ENCODE results near the gene PRSS36. TPM values are rescaled to one million over a fixed set of nuclear protein-coding genes. Genes with fewer than 3 reads are reported as not detected.

PRSS36 gene
- 10 to 100 TPM in 1 of 9 donors, 1 to 10 TPM in 7, under 1 TPM in 1; 0.89 to 18.3 (median 7.3) TPM for total RNA-seq
- polyA plus RNA-seq, result 10 to 100 TPM in 1 of 3 donors, 1 to 10 TPM in 2; 1.0 to 17.7 (median 8.2) TPM
- long read RNA-seq, donor 1, result 0 reads
- long read RNA-seq, donor 2, result 0 reads
- long read RNA-seq, donor 3, result 0 reads
- long read RNA-seq, donor 4, result 0 reads
- long read RNA-seq, donor 5, partial matches to known transcripts, result 8 of 18 reads
- long read RNA-seq, donor 5, other reads (novel, unspliced or antisense), result 6 of 18 reads
- long read RNA-seq, donor 6, partial matches to known transcripts, result 1 of 3 reads
- long read RNA-seq, donor 6, other reads (novel, unspliced or antisense), result 2 of 3 reads
- long read RNA-seq, donor 7, result 0 reads
- long read RNA-seq, donor 8, result 0 reads
- long read RNA-seq, donor 9, result 0 reads
- long read RNA-seq, donor 10, result 0 reads

DNA sequence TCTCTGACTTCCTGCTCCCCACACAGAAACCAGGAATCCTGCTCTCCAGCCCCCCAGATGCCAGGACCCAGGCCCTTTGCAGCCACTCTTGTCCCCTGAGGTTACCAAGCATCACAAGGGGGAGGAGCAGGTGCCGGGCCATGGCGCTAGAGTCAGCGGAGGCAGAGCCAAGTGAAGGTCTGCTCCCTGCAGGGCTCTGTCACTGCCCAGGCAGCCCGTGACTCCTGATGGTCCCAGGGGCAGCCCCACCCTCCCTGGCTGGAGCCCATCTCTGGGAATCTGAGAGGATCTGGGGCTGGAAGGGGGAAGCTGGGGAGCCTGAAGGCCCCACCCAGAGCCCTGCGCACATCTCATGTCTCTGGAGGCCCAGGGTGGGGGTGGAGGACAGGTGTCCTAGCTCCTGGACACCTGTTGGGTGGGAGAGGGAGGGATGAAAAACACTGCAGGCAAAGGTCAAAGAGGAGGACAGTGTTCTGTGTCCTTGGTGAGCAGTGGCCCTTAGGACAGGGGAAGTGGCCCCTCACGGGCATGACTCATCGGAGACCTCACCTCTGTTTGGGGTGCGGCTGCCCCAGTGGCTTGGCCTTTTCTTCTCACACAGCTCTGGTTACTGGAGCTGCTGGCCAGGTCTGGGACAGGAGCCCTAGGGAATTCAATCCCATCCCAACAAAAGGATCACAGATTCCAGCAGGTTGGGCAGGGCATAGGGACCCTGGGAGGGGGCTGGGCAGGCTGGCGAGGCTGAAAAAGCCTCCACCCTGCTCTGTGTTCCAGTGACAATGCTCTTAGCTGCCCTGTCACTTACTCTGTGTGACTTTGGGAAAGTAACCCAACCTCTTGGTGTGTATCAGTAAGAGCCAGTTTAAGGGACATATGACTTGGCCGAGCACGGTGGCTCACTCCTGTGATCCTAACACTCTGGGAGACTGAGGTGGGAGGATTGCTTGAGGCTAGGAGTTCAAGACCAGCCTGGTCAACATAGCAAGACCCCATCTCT lies at the start of gene PRSS36:
Gene PRSS36, minus strand, starts transcription at position 173 of the 997 bp plus-strand sequence. Its CDS starts 31 bp downstream, at position 142.
- DNase-seq, result no peak
- Histone ChIP-seq H3K4me1 (replicated peaks in 1 of 2) (no peaks in the 10 kb centered on the region), H3K27ac (peak within 1 kb of the TSS in 2 of 5 donors; percentile 34 to 52), H3K9me3 (replicated peaks in 1 of 3) (no peaks in the 10 kb centered on the region), H3K27me3 (peaks cover 11% of the 10 kb centered on the region), H3K36me3 (replicated peaks in 1 of 2) (no peaks in the 10 kb centered on the region), H3K4me3 (no peak within 1 kb of the TSS)
- intact Hi-C loops (cut with DNase I), result loop anchor here (10.0 kb wide), 2 partner anchors 65 to 165 kb away; partner anchors contain the start of genes HSD3B7 (in 1 of the 2) and PRSS53 (in 1 of the 2)
- no peak for TF ChIP-seq POLR2A (IDR thresholded peaks at IDR 0.05)
- TF ChIP-seq, protein P1, sequence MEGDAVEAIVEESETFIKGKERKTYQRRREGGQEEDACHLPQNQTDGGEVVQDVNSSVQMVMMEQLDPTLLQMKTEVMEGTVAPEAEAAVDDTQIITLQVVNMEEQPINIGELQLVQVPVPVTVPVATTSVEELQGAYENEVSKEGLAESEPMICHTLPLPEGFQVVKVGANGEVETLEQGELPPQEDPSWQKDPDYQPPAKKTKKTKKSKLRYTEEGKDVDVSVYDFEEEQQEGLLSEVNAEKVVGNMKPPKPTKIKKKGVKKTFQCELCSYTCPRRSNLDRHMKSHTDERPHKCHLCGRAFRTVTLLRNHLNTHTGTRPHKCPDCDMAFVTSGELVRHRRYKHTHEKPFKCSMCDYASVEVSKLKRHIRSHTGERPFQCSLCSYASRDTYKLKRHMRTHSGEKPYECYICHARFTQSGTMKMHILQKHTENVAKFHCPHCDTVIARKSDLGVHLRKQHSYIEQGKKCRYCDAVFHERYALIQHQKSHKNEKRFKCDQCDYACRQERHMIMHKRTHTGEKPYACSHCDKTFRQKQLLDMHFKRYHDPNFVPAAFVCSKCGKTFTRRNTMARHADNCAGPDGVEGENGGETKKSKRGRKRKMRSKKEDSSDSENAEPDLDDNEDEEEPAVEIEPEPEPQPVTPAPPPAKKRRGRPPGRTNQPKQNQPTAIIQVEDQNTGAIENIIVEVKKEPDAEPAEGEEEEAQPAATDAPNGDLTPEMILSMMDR (IDR thresholded peaks at IDR 0.05), result no peak
- WGBS, 4 donors, result 70 to 80% (median 74%) methylated on average over 6 to 11 of the region's 11 CpGs

DNA sequence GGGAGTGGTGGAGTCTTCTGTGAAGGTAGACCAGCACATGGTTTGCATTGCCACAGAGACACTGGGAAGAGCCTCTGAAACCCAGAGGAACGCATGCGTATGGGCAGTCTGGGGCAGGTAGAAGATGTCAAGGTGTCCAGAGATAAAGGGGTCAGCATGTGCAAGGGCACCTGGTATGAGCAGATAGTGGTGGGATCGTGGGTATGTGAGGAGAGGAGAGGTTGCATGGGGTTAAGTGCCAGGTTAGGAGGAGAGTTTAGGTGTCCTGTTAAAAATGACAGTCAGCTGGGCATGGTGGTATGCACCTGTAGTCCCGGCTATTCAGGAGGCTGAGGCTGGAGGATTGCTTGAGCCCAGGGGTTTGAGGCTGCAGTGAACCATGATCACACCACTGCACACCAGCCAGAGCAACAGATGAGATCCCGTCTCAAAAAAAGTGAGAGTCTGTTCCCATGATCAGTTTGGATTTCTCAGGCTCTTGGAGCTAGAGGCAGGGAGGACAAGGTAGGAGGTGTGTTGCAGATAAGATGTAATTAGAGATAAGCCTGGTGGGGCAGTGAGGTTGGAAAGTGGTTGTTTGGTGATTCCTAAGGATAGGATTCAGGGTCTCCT lies 49.7 kb upstream of the PRSS36 start:
- intact Hi-C loops (cut with DNase I), result loop anchor here in 1 of 2 donors (10.0 kb wide), 2 partner anchors 215 to 245 kb away; partner anchors contain the start of genes HSD3B7 and ZNF843
- Histone ChIP-seq H3K27me3 (no peaks in the 10 kb centered on the region), H3K4me3 (no peak overlapping the region), H3K9me3 (replicated peaks in 1 of 3) (no peaks in the 10 kb centered on the region), H3K36me3 (replicated peaks in 1 of 2) (peaks cover 0 to 28% of the 10 kb centered on the region in 2 donors), H3K4me1 (replicated peaks in 1 of 2) (peaks cover 0 to 13% of the 10 kb centered on the region in 2 donors), H3K27ac (no peak overlapping the region)
- no peak for DNase-seq
- TF ChIP-seq POLR2A (IDR thresholded peaks at IDR 0.05), result no peak
- TF ChIP-seq, protein P1 (IDR thresholded peaks at IDR 0.05), result no peak
- WGBS, 4 donors, result 89 to 95% (median 91%) methylated on average over 5 of the region's 5 CpGs

- no peak for DNase-seq
- Histone ChIP-seq H3K36me3 (replicated peaks in 1 of 2) (peaks cover 0 to 40% of the 10 kb centered on the region in 2 donors), H3K9me3 (replicated peaks in 1 of 3) (no peaks in the 10 kb centered on the region), H3K27ac (no peak overlapping the region), H3K4me1 (replicated peaks in 1 of 2) (peaks cover 0 to 11% of the 10 kb centered on the region in 2 donors), H3K27me3 (no peaks in the 10 kb centered on the region), H3K4me3 (no peak overlapping the region)
- WGBS, 4 donors, result 66 to 85% (median 75%) methylated on average over 3 to 7 of the region's 7 CpGs
- TF ChIP-seq POLR2A (IDR thresholded peaks at IDR 0.05), result no peak
- TF ChIP-seq, protein P1 (IDR thresholded peaks at IDR 0.05), result no peak
- intact Hi-C loops (cut with DNase I), result no loop called here
Measured at GRCh38 chr16:31198207-31198882, 48.5 kb upstream of the PRSS36 start.
